Measurements from ENCODE around the gene MSH5.

DNA sequence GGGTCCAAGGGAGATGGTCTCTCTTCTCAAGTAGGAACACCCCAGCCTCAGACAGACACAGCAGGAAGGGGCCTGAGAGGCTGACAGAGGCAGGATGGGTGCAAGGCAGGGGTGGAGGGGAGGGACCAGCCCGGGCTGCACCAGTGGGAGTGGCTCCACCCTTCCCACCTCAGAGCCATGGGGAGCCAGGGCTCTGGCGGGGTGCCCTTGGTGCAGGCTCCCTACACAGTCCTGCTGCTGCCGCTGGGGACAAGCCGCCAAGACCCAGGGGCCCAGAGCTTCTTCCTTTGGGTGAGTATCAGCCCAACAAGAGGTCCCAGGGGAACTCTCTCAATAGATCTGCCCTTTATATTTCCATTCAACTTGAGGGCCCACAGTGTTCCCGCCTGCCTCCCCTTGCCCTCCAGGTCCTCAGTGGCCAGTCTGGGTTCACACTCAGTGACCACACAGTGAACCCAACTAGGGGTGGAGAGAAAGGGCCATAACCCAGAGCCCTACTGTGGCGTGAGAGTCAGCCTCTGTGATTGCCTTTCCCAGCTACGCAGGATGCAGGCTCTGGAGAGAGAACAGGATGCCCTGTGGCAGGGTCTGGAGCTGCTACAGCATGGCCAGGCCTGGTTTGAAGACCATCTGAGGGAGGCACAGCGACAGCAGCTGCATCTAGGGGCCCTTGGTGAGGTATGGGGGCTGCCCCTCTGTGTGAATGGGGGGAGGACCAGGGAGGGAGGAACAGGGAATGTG lies 23.2 kb downstream of the MSH5 start:
- TF ChIP-seq, protein P1, sequence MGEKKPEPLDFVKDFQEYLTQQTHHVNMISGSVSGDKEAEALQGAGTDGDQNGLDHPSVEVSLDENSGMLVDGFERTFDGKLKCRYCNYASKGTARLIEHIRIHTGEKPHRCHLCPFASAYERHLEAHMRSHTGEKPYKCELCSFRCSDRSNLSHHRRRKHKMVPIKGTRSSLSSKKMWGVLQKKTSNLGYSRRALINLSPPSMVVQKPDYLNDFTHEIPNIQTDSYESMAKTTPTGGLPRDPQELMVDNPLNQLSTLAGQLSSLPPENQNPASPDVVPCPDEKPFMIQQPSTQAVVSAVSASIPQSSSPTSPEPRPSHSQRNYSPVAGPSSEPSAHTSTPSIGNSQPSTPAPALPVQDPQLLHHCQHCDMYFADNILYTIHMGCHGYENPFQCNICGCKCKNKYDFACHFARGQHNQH (CRISPR knock-in tag; IDR thresholded peaks at IDR 0.05), result no peak
- TF ChIP-seq ZNF501 (CRISPR knock-in tag; IDR thresholded peaks at IDR 0.05) (no peak), CCAR2 (optimal IDR thresholded peaks at IDR 0.05; ENCODE audit: low read depth, low read length) (no peak), ZNF274 (CRISPR knock-in tag; IDR thresholded peaks at IDR 0.05) (no peak)
- TF ChIP-seq, protein P2, sequence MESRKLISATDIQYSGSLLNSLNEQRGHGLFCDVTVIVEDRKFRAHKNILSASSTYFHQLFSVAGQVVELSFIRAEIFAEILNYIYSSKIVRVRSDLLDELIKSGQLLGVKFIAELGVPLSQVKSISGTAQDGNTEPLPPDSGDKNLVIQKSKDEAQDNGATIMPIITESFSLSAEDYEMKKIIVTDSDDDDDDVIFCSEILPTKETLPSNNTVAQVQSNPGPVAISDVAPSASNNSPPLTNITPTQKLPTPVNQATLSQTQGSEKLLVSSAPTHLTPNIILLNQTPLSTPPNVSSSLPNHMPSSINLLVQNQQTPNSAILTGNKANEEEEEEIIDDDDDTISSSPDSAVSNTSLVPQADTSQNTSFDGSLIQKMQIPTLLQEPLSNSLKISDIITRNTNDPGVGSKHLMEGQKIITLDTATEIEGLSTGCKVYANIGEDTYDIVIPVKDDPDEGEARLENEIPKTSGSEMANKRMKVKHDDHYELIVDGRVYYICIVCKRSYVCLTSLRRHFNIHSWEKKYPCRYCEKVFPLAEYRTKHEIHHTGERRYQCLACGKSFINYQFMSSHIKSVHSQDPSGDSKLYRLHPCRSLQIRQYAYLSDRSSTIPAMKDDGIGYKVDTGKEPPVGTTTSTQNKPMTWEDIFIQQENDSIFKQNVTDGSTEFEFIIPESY (CRISPR knock-in tag; IDR thresholded peaks at IDR 0.05), result peak; percentile 96

All from HepG2 (cell line).